H1 (cell line): Measurements from ENCODE around the gene SH2D5. TPM values are rescaled to one million over a fixed set of nuclear protein-coding genes. Genes with fewer than 3 reads are reported as not detected.

Experiments
- CTCF ChIA-PET: fragments of 300-600 bp; sonication (Branson Sonifier 250); formaldehyde crosslinking; loops from one replicate; lab custom pipeline; 2021; ENCODE audit not compliant: partially characterized antibody; lab: Charles Lee
- POLR2A ChIA-PET: fragments of 300-600 bp; sonication (Branson Sonifier 250); formaldehyde crosslinking; loops from one replicate; lab custom pipeline; 2021; ENCODE audit warnings: inconsistent platforms; ENCODE audit not compliant: partially characterized antibody; lab: Charles Lee
- DNase-seq, 2 experiments: peaks; one replicate each; pipeline versions ENCODE4 v3.0.0 to v3.0.0-alpha.2; 2010 to 2022; ENCODE audit warnings: low spot score in 2 of 2, low read depth in 1 of 2, mixed read lengths in 1 of 2
- FAIRE-seq: peaks from 2 replicates; lab custom pipeline; 2011; peaks lifted over from hg19 to GRCh38; lab: Jason Lieb, UNC
- H2AFZ ChIP-seq: 2 replicates; pipeline ENCODE4 v1.8.1; 2012; ENCODE audit warnings: low read length, inconsistent platforms
- H2AK5ac ChIP-seq: 2 replicates; pipeline ENCODE4 v1.6.1; 2013; ENCODE audit warnings: low read depth, low read length
- H2BK120ac ChIP-seq: replicated peaks from 2 replicates; pipeline ENCODE3; 2013; ENCODE audit warnings: low read depth, low read length, inconsistent platforms
- H2BK12ac ChIP-seq: 2 replicates; pipeline ENCODE4 v1.6.1; 2013; ENCODE audit warnings: low read depth, low read length
- H2BK15ac ChIP-seq: 2 replicates; pipeline ENCODE4 v1.6.1; 2013; ENCODE audit warnings: low read length
- H2BK20ac ChIP-seq: 2 replicates; pipeline ENCODE4 v1.6.1; 2013; ENCODE audit warnings: low read length
- H2BK5ac ChIP-seq: 2 replicates; pipeline ENCODE4 v1.6.1; 2013; ENCODE audit warnings: low read depth, low read length
- H3K14ac ChIP-seq: 2 replicates; pipeline ENCODE4 v1.6.1; 2013; ENCODE audit warnings: inconsistent platforms; ENCODE audit not compliant: insufficient read length
- H3K18ac ChIP-seq: 2 replicates; pipeline ENCODE4 v1.6.1; 2013; ENCODE audit warnings: low read length; ENCODE audit errors: extremely low read depth
- H3K23ac ChIP-seq: 2 replicates; pipeline ENCODE4 v1.6.1; 2013; ENCODE audit warnings: inconsistent platforms; ENCODE audit not compliant: insufficient read length
- H3K23me2 ChIP-seq: 2 replicates; pipeline ENCODE4 v1.6.1; 2013; ENCODE audit warnings: low read depth, low read length
- H3K27ac ChIP-seq: 2 replicates; pipeline ENCODE4 v1.6.1; 2011; ENCODE audit warnings: low read depth, low read length, inconsistent platforms
- H3K27me3 ChIP-seq, 4 experiments: replicated peaks in 1 of 4; 1 replicate in 1 of 4; 2 replicates in 3 of 4; pipeline versions ENCODE4 v1.6.1 to v1.8.1; 2011 to 2013; ENCODE audit warnings: low read length in 3 of 4, mild to moderate bottlenecking in 3 of 4, inconsistent platforms in 2 of 4, mixed read lengths in 2 of 4, moderate library complexity in 1 of 4; ENCODE audit not compliant: control insufficient read depth in 3 of 4, insufficient read depth in 3 of 4; ENCODE audit errors: extremely low read depth in 1 of 4
- H3K36me3 ChIP-seq, 4 experiments: 2 replicates each; pipeline versions ENCODE4 v1.6.1 to v1.8.1; 2011 to 2013; ENCODE audit warnings: mild to moderate bottlenecking in 4 of 4, low read length in 3 of 4, moderate library complexity in 2 of 4, control low read depth in 1 of 4, inconsistent platforms in 1 of 4; ENCODE audit not compliant: insufficient read depth in 4 of 4, control insufficient read depth in 2 of 4
- H3K4ac ChIP-seq: replicated peaks from 2 replicates; pipeline ENCODE3; 2013; ENCODE audit warnings: low read length, low read depth, mixed read lengths, inconsistent platforms; ENCODE audit not compliant: insufficient read length
- H3K4me1 ChIP-seq, 4 experiments: replicated peaks in 1 of 4; 1 replicate in 1 of 4; 2 replicates in 3 of 4; pipeline versions ENCODE4 v1.6.1 to v1.8.1; 2011 to 2013; ENCODE audit warnings: low read length in 3 of 4, inconsistent platforms in 2 of 4, mixed read lengths in 1 of 4; ENCODE audit not compliant: insufficient read depth in 4 of 4, control insufficient read depth in 3 of 4
- H3K4me2 ChIP-seq, 2 experiments: 2 replicates each; pipeline versions ENCODE4 v1.6.1 to v1.8.1; 2011 to 2013; ENCODE audit warnings: low read depth in 2 of 2, low read length in 2 of 2, control low read depth in 1 of 2, inconsistent platforms in 1 of 2, mild to moderate bottlenecking in 1 of 2; ENCODE audit not compliant: insufficient read depth in 1 of 2
- H3K4me3 ChIP-seq, 4 experiments: fragments of 200-600, 300-600 bp in 1 of 4; sonication (generic), shearing (Covaris generic), sonication (Bioruptor Twin) in 1 of 4; 2 replicates each; pipeline versions ENCODE4 v1.5.1 to v1.8.1; 2011 to 2016; ENCODE audit warnings: low read length in 4 of 4, low read depth in 3 of 4, control low read depth in 2 of 4, inconsistent platforms in 2 of 4, mild to moderate bottlenecking in 2 of 4, mixed read lengths in 1 of 4, moderate library complexity in 1 of 4; ENCODE audit not compliant: insufficient read depth in 2 of 4; ENCODE audit errors: extremely low read depth in 1 of 4
- H3K56ac ChIP-seq: replicated peaks from 2 replicates; pipeline ENCODE3; 2013; ENCODE audit warnings: low read depth, mild to moderate bottlenecking, mixed read lengths, low read length, inconsistent platforms; ENCODE audit not compliant: insufficient read length
- H3K79me1 ChIP-seq: 2 replicates; pipeline ENCODE4 v1.6.1; 2013; ENCODE audit warnings: low read depth, low read length, control low read depth
- H3K79me2 ChIP-seq, 2 experiments: 2 replicates each; pipeline versions ENCODE4 v1.6.1 to v1.8.1; 2012 to 2013; ENCODE audit warnings: low read length in 2 of 2, mild to moderate bottlenecking in 2 of 2, inconsistent platforms in 1 of 2; ENCODE audit not compliant: insufficient read depth in 2 of 2, control insufficient read depth in 1 of 2
- H3K9ac ChIP-seq, 4 experiments: replicated peaks in 1 of 4; 1 replicate in 1 of 4; 2 replicates in 3 of 4; pipeline versions ENCODE4 v1.6.1 to v1.8.1; 2011 to 2013; ENCODE audit warnings: low read depth in 3 of 4, low read length in 3 of 4, control low read depth in 2 of 4, mild to moderate bottlenecking in 2 of 4, moderate library complexity in 2 of 4, inconsistent platforms in 1 of 4; ENCODE audit errors: extremely low read depth in 1 of 4
- H3K9me3 ChIP-seq, 2 experiments: 2 replicates each; pipeline versions ENCODE4 v1.6.1 to v1.8.1; 2012 to 2013; ENCODE audit warnings: mild to moderate bottlenecking in 2 of 2, moderate library complexity in 2 of 2, control low read depth in 1 of 2, inconsistent platforms in 1 of 2, low read depth in 1 of 2, low read length in 1 of 2, mixed read lengths in 1 of 2; ENCODE audit not compliant: insufficient read depth in 2 of 2
- H4K20me1 ChIP-seq, 2 experiments: replicated peaks in 1 of 2; 2 replicates each; pipeline versions ENCODE3 to v1.8.1; 2011 to 2013; ENCODE audit warnings: inconsistent platforms in 2 of 2, low read length in 2 of 2, mild to moderate bottlenecking in 1 of 2; ENCODE audit not compliant: insufficient read depth in 2 of 2, control insufficient read depth in 1 of 2
- H4K5ac ChIP-seq: 2 replicates; pipeline ENCODE4 v1.6.1; 2013; ENCODE audit warnings: low read length, low read depth, mixed read lengths, inconsistent platforms; ENCODE audit not compliant: insufficient read length
- H4K8ac ChIP-seq: 2 replicates; pipeline ENCODE4 v1.8.0; 2013; ENCODE audit warnings: mild to moderate bottlenecking, moderate library complexity, low read length, inconsistent platforms; ENCODE audit not compliant: insufficient read depth; ENCODE audit errors: extremely low read depth
- H4K91ac ChIP-seq: replicated peaks from 2 replicates; pipeline ENCODE3; 2013; ENCODE audit warnings: low read length, mixed read lengths, inconsistent platforms; ENCODE audit not compliant: insufficient read length
- BRCA1 ChIP-seq: IDR thresholded peaks from 2 replicates; pipeline ENCODE4 v1.6.1; 2012; ENCODE audit warnings: low read depth, low read length, improper control_type of control experiment
- CBX8 ChIP-seq: fragments of 300-800, 300-1000 bp; sonication (generic); IDR thresholded peaks from 2 replicates; pipeline ENCODE4 v1.7.1; 2016; ENCODE audit warnings: low read depth, low read length, borderline replicate concordance
- EGR1 ChIP-seq: IDR thresholded peaks from 2 replicates; pipeline ENCODE4 v1.6.1; 2011; ENCODE audit warnings: low read depth, low read length, borderline replicate concordance
- EZH2 ChIP-seq: fragments of 200-600 bp; sonication (generic); IDR thresholded peaks from 2 replicates; pipeline ENCODE4 v1.7.1; 2012; ENCODE audit warnings: low read depth, mild to moderate bottlenecking, moderate library complexity, low read length, inconsistent platforms; ENCODE audit not compliant: severe bottlenecking
- GTF2F1 ChIP-seq: IDR thresholded peaks from 2 replicates; pipeline ENCODE4 v1.6.1; 2012; ENCODE audit warnings: low read depth, low read length, improper control_type of control experiment, borderline replicate concordance
- JUN ChIP-seq: IDR thresholded peaks from 2 replicates; pipeline ENCODE4 v1.6.1; 2011; ENCODE audit warnings: low read depth, mild to moderate bottlenecking, improper control_type of control experiment, low read length
- KDM5A ChIP-seq: fragments of 200-600 bp; IDR thresholded peaks from 2 replicates; pipeline ENCODE4 v1.7.1; 2012; ENCODE audit warnings: mild to moderate bottlenecking, low read length, inconsistent platforms, mixed read lengths
- SIRT6 ChIP-seq: IDR thresholded peaks from one replicate; pipeline ENCODE4 v1.7.1; 2012; ENCODE audit warnings: low read length, inconsistent platforms
- YY1 ChIP-seq: IDR thresholded peaks from 2 replicates; pipeline ENCODE4 v1.6.1; 2011; ENCODE audit warnings: low read depth, mild to moderate bottlenecking, low read length
- WGBS, 2 experiments: shearing (Covaris generic) in 1 of 2; methylation state at CpG; one replicate each; pipeline versions ENCODE4 v1.1.6 to v1.1.7; 2013 to 2015; ENCODE audit warnings: low lambda C conversion rate in 2 of 2, mixed read lengths in 2 of 2, inconsistent platforms in 1 of 2, low coverage in 1 of 2, missing lambda C conversion rate in 1 of 2; ENCODE audit not compliant: insufficient replicate concordance in 2 of 2, insufficient coverage in 1 of 2, insufficient read length in 1 of 2; ENCODE audit errors: extremely low coverage in 1 of 2, missing lambda C conversion rate in 1 of 2; 5-methylcytosine and 5-hydroxymethylcytosine counted together
- polyA plus RNA-seq, 7 experiments: library from polyadenylated mRNA; depleted of rRNA in 3 of 7; stranded (reverse) in 5 of 7; unstranded in 2 of 7; fragments of >200 nt in 5 of 7; fragments of 200-250 nt in 2 of 7; gene quantifications; 1 replicate in 5 of 7; 2 replicates in 1 of 7; 4 replicates in 1 of 7; pipeline versions ENCODE4 v1.2.1 to v1.2.3, GENCODE V29; 2011 to 2013; ENCODE audit warnings: missing spikeins in 2 of 7, mixed read lengths in 2 of 7
- total RNA-seq: library from RNA; stranded (reverse); fragmentation: NEBNext Ultra II Directional; extraction: Animal tissue kit (Norgen Biotek cat#: 25700); gene quantifications from 2 replicates; pipeline ENCODE4 v1.2.1, GENCODE V29; 2021

Gene SH2D5
- total and polyA plus RNA-seq, 2 of the 8 experiments (the other 6 are each of a cell fraction or from before 2014, with no cell fraction given) = 13.2 to 18.4 TPM

DNA sequence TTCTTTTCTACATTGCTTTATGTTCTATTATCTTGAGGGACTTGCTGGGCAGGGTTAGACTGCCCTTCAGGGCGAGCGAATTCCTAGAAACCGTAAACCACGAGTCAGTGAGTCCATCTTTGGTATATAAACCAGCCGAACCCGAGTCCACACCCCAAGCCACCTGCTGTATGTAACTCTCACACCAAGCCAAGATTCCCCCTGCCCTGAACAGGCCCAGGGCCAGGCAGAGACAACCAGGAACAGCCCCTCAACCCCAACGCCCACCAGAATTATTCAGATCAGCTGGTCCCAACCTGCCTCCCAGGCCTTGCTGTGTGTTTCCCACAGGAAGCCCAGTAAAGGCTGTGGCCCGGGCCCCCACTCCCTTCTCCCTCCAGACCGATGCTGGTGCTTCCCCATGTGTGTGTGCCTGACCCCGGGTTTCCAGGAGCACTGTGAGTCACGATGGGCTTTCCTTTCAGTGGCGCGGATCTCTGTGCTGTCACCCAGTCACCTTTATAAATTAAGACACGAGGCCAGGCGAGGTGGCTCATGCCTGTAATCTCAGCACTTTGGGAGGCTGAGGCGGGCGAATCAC is 31.8 kb downstream of the SH2D5 start:
- Histone ChIP-seq H3K18ac (no peak overlapping the region), H3K27ac (no peak overlapping the region), H2BK12ac (no peak overlapping the region), H2BK120ac (no peak overlapping the region), H3K4me2 (no peak overlapping the region), H2BK20ac (no peak overlapping the region), H2BK15ac (no peak overlapping the region), H3K79me1 (no peaks in the 10 kb centered on the region), H3K23ac (no peak overlapping the region), H3K56ac (no peak overlapping the region), H3K4ac (no peak overlapping the region), H4K91ac (no peak overlapping the region), H4K20me1 (peaks cover under 1 to 14% of the 10 kb centered on the region in 2 experiments), H4K8ac (no peak overlapping the region), H3K27me3 (no peaks in the 10 kb centered on the region), H3K79me2 (no peaks in the 10 kb centered on the region), H3K9ac (no peak overlapping the region), H3K9me3 (no peaks in the 10 kb centered on the region), H2AFZ (no peak overlapping the region), H3K4me3 (no peak overlapping the region), H3K36me3 (no peaks in the 10 kb centered on the region; a peak in 2 of 8 replicates), H2BK5ac (no peak overlapping the region), H3K14ac (no peak overlapping the region), H3K23me2 (peaks cover 12% of the 10 kb centered on the region; the same call in 1 of the 2 replicates), H3K4me1 (peaks cover 0 to 6% (median 4%) of the 10 kb centered on the region in 4 experiments; a peak in 3 of 7 replicates), H2AK5ac (no peak overlapping the region), H4K5ac (no peak overlapping the region)
- FAIRE-seq (no peak), DNase-seq (no peak)
- WGBS, 2 experiments = 81% methylated on average over 17 of the region's 17 CpGs; no CpG with 5 or more reads in 1 of the 2 experiments
- POLR2A ChIA-PET = interaction anchor here (1.0 kb wide), 1 partner anchor 10 kb away, joined by 3 read pairs; no protein-coding TSS in a partner anchor
- CTCF ChIA-PET = interaction anchor here (1.7 kb wide), 1 partner anchor 13 kb away, joined by 4 read pairs; no protein-coding TSS in a partner anchor
- TF ChIP-seq JUN = no peak
- TF ChIP-seq CBX8 = no peak
- TF ChIP-seq GTF2F1 = no peak
- no peak for TF ChIP-seq SIRT6
- TF ChIP-seq KDM5A = no peak
- TF ChIP-seq BRCA1 = no peak
- TF ChIP-seq YY1 = no peak
- no peak for TF ChIP-seq EGR1
- no peak for TF ChIP-seq EZH2
